Uterus (tissue), 4 donors: ENCODE measurements around the gene MICAL2. TPM values are rescaled to one million over a fixed set of nuclear protein-coding genes. Genes with fewer than 3 reads are reported as not detected.

Source experiments
- DNase-seq, 2 donors: peaks; one replicate each; pipeline ENCODE4 v3.0.0-alpha.2; 2019 to 2020
- H3K27ac ChIP-seq, 2 donors: fragments of 200-600 bp; sonication (generic); 1 replicate in 1 of 2; 2 replicates in 1 of 2; pipeline ENCODE4 v1.5.1; 2016 to 2018
- H3K27me3 ChIP-seq, 2 donors: fragments of 200-600 bp; sonication (generic); one replicate each; pipeline ENCODE4 v1.5.1; 2018 to 2019; ENCODE audit warnings: control low read depth in 1 of 2
- H3K36me3 ChIP-seq, 2 donors: fragments of 200-600 bp; sonication (generic); one replicate each; pipeline ENCODE4 v1.5.1; 2019; ENCODE audit warnings: control low read depth in 1 of 2
- H3K4me1 ChIP-seq, 2 donors: fragments of 200-600 bp; sonication (generic); one replicate each; pipeline ENCODE4 v1.5.1; 2018 to 2019; ENCODE audit warnings: control low read depth in 1 of 2
- H3K4me3 ChIP-seq, 2 donors: fragments of 200-600 bp; sonication (generic); 1 replicate in 1 of 2; 2 replicates in 1 of 2; pipeline ENCODE4 v1.5.1; 2018 to 2019; ENCODE audit warnings: mild to moderate bottlenecking in 1 of 2
- H3K9me3 ChIP-seq, 2 donors: fragments of 200-600 bp; sonication (generic); one replicate each; pipeline ENCODE4 v1.5.1; 2019; ENCODE audit warnings: control low read depth in 1 of 2
- CTCF ChIP-seq, 4 experiments: fragments of 200-600 bp in 2 of 4; fragments of 450-650 bp in 2 of 4; sonication (generic) in 2 of 4; IDR thresholded peaks; one replicate each; pipeline ENCODE4 v1.5.1; 2016 to 2019; ENCODE audit warnings: antibody characterized with exemption in 4 of 4, mild to moderate bottlenecking in 2 of 4, moderate library complexity in 1 of 4
- POLR2A ChIP-seq, 2 donors: fragments of 450-650 bp; IDR thresholded peaks; one replicate each; pipeline ENCODE4 v1.6.1; 2016; ENCODE audit warnings: antibody characterized with exemption in 2 of 2, mild to moderate bottlenecking in 1 of 2, moderate library complexity in 1 of 2
- intact Hi-C: fragments of 100-400 bp; cut with DNase I; formaldehyde crosslinking; loops from one replicate; pipeline ENCODE4 v1.15.1; 2023; ENCODE audit warnings: low total_unique reads
- microRNA-seq: library from miRNA; unstranded; fragments of <30 nt; microRNA quantifications from one replicate; pipeline ENCODE4, GENCODE V29; 2016; ENCODE audit warnings: borderline microRNAs expressed, borderline replicate concordance
- small RNA-seq: library from RNA; depleted of rRNA; stranded (forward); fragments of <200 nt; gene quantifications from one replicate; pipeline ENCODE3, GENCODE V24; 2016
- total RNA-seq, 4 donors: library from RNA; depleted of rRNA in 3 of 4; stranded (reverse); fragments of >200 nt in 3 of 4; gene quantifications; one replicate each; pipeline versions ENCODE4 v1.1.0 to v1.2.4, GENCODE V29; 2014 to 2023
- donor health status: DM: yes; HTN: yes; CAD: no.

The MICAL2 gene
- total RNA-seq, 4 donors from 2014 or later: 29.6 to 139 (median 53.1) TPM

DNA sequence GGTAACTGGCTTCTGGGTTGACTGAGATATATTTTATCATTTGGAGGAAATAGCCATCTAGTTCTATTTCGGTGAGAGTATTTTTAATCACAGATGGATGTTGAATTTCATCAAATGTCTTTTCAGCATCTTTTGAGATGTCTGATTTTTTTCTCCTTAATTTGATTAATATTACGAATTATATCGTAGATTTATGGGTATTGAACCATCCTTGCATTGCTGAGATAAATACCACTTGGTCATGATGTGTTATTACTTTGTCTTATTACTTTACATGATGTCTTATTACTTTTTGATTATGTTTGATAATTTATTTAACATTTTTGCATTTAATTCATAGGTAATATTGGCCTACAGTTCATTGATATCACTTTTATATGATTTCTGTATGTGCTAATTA is 188.2 kb downstream of the MICAL2 start:
- Histone ChIP-seq H3K4me1 (no peaks in the 10 kb centered on the region), H3K27ac (no peak overlapping the region), H3K4me3 (no peak overlapping the region), H3K36me3 (no peaks in the 10 kb centered on the region), H3K27me3 (no peaks in the 10 kb centered on the region), H3K9me3 (peaks cover 0 to 5% of the 10 kb centered on the region in 2 donors)
- TF ChIP-seq CTCF (IDR thresholded peaks at IDR 0.05) (no peak), POLR2A (IDR thresholded peaks at IDR 0.05) (no peak)
- intact Hi-C loops: no loop called here
- DNase-seq: no peak

GRCh38 chr11:12301379-12301778 is 191.0 kb downstream of the MICAL2 start:
- DNase-seq: no peak
- H3K36me3 ChIP-seq: no peaks in the 10 kb centered on the region
- intact Hi-C loops: no loop called here
- no peak overlapping the region for H3K4me3 ChIP-seq
- H3K27me3 ChIP-seq: no peaks in the 10 kb centered on the region
- no peak overlapping the region for H3K27ac ChIP-seq
- no peak for TF ChIP-seq CTCF (IDR thresholded peaks at IDR 0.05)
- peaks cover 0 to 5% of the 10 kb centered on the region in 2 donors for H3K9me3 ChIP-seq
- H3K4me1 ChIP-seq: no peaks in the 10 kb centered on the region

DNA sequence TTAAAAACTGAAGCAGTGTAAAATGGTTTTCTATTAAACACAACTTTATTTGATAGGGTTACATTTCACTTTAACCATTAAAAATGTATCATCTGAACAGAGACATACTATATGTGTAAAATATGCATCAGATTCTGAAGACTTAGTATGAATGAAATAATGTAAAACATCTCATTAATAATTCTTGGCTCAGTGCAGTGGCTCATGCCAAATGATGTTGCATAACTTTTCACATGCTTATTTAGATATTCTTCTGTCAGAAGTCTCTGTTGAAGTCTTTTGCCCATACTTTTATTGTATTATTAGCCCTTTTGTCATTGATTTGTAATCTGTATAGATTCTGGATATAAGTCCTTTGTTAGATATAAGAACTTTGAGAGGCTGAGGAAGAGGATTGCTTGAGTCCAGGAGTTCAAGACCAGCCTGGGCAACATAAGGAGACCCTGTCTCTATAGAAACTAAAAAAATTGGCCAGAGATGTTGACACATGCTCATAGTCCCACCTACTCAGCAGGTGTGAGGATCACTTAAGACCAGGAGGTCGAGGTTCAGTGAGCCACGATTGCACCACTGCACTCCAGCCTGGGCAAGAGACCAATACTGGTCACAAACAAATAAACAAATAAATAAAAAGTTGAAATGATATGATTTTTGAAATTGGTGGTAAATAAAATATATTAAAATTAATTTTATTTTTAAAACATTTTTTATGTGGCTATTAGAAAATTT is 193.2 kb downstream of the MICAL2 start:
- intact Hi-C loops: no loop called here
- H3K4me1 ChIP-seq: no peaks in the 10 kb centered on the region
- H3K27me3 ChIP-seq: no peaks in the 10 kb centered on the region
- H3K9me3 ChIP-seq: peaks cover 0 to 5% of the 10 kb centered on the region in 2 donors
- H3K4me3 ChIP-seq: no peak overlapping the region
- H3K27ac ChIP-seq: no peak overlapping the region
- H3K36me3 ChIP-seq: no peaks in the 10 kb centered on the region
- DNase-seq: no peak
- no peak for TF ChIP-seq POLR2A (IDR thresholded peaks at IDR 0.05)
- TF ChIP-seq CTCF (IDR thresholded peaks at IDR 0.05): no peak

DNA sequence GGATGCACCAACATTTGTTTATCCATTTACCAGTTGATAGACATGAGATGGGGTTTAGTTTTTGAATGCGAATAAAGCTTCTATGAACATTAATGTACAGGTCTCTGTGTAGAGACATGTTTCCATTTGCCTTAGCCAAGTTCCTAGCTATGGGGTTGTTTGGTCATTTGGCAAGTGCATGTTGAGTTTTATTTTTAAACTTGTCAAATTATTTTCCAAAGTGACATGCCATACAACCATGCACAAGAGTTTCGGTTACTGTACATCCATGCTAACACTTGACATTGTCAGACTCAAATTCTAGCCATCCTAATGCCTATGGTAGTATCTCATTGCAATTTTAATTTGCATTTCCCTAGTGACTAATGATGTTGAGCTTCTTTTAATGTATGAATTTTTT is 196.4 kb downstream of the MICAL2 start:
- no peaks in the 10 kb centered on the region for H3K27me3 ChIP-seq
- no peak overlapping the region for H3K27ac ChIP-seq
- no peak overlapping the region for H3K4me3 ChIP-seq
- DNase-seq: no peak
- no peaks in the 10 kb centered on the region for H3K36me3 ChIP-seq
- TF ChIP-seq CTCF (IDR thresholded peaks at IDR 0.05): no peak
- no peak for TF ChIP-seq POLR2A (IDR thresholded peaks at IDR 0.05)
- no peaks in the 10 kb centered on the region for H3K4me1 ChIP-seq
- intact Hi-C loops: no loop called here
- no peaks in the 10 kb centered on the region for H3K9me3 ChIP-seq

- Histone ChIP-seq H3K4me3 (no peak overlapping the region), H3K4me1 (no peaks in the 10 kb centered on the region), H3K36me3 (no peaks in the 10 kb centered on the region), H3K27ac (no peak overlapping the region), H3K27me3 (no peaks in the 10 kb centered on the region), H3K9me3 (no peaks in the 10 kb centered on the region)
- no peak for DNase-seq
- TF ChIP-seq CTCF (IDR thresholded peaks at IDR 0.05) (no peak), POLR2A (IDR thresholded peaks at IDR 0.05) (no peak)
- intact Hi-C loops: no loop called here
Observed at GRCh38 chr11:12312132-12312531, 201.7 kb downstream of the MICAL2 start.

Small RNA genes lying within 50 kb of the gene (microRNA-seq; reads per million reads assigned to microRNA genes)
- not detected for gene MIR6124

Small RNA genes lying within 50 kb of the gene (small RNA-seq; reads per million reads assigned to genes)
- gene MIR6124: not detected

Other genes with a start within 250 kb of the MICAL2 start
- gene DKK3, start 102.0 kb upstream of the MICAL2 start, total RNA-seq: 100 to 1,000 TPM in 2 of 4 donors, 10 to 100 TPM in 2; 26.4 to 151 (median 99.0) TPM